Neural progenitor cell (in vitro differentiated cells): Measurements from ENCODE around the gene NLK. TPM values are rescaled to one million over a fixed set of nuclear protein-coding genes. Genes with fewer than 3 reads are reported as not detected.

Experiments
- DNase-seq: peaks from one replicate; pipeline ENCODE4 v3.0.0-alpha.2; 2016; ENCODE audit warnings: low spot score
- H2AFZ ChIP-seq: fragments of 200-600 bp; sonication (generic); replicated peaks from 2 replicates; pipeline ENCODE4 v1.6.1; 2016; ENCODE audit warnings: antibody characterized with exemption
- H3F3A ChIP-seq: fragments of 200-600 bp; sonication (generic); 2 replicates; pipeline ENCODE4 v1.6.1; 2016; ENCODE audit warnings: antibody characterized with exemption, low read depth
- H3K27ac ChIP-seq: fragments of 200-600 bp; sonication (generic); 2 replicates; pipeline ENCODE4 v1.5.1; 2016; ENCODE audit warnings: mild to moderate bottlenecking
- H3K27me3 ChIP-seq: fragments of 200-600 bp; sonication (generic); 2 replicates; pipeline ENCODE4 v1.6.1; 2016; ENCODE audit warnings: mild to moderate bottlenecking, moderate library complexity
- H3K36me3 ChIP-seq: fragments of 200-600 bp; sonication (generic); 2 replicates; pipeline ENCODE4 v1.5.1; 2016
- H3K4me1 ChIP-seq: fragments of 200-600 bp; sonication (generic); 2 replicates; pipeline ENCODE4 v1.6.1; 2016; ENCODE audit warnings: mixed run types
- H3K4me2 ChIP-seq: fragments of 200-600 bp; sonication (generic); 2 replicates; pipeline ENCODE4 v1.6.1; 2016
- H3K4me3 ChIP-seq: fragments of 200-600 bp; sonication (generic); 2 replicates; pipeline ENCODE4 v1.5.1; 2016
- H3K79me2 ChIP-seq: fragments of 200-600 bp; sonication (generic); 2 replicates; pipeline ENCODE4 v1.6.1; 2016; ENCODE audit warnings: low read depth
- H3K9ac ChIP-seq: fragments of 200-600 bp; sonication (generic); 2 replicates; pipeline ENCODE4 v1.6.1; 2016
- H3K9me3 ChIP-seq: fragments of 200-600 bp; sonication (generic); 2 replicates; pipeline ENCODE4 v1.5.1; 2016; ENCODE audit warnings: low read depth
- H4K20me1 ChIP-seq: fragments of 200-600 bp; sonication (generic); 2 replicates; pipeline ENCODE4 v1.6.1; 2016; ENCODE audit warnings: low read depth
- H3K27ac Mint-ChIP-seq: 3 replicates; pipeline ENCODE4 v1.8.0; 2021; ENCODE audit warnings: mixed read lengths
- H3K27me3 Mint-ChIP-seq: 2 replicates; pipeline ENCODE4 v1.8.0; 2022; ENCODE audit warnings: low read depth, mild to moderate bottlenecking, inconsistent platforms, moderate library complexity, mixed read lengths; ENCODE audit not compliant: insufficient read depth
- H3K36me3 Mint-ChIP-seq: 3 replicates; pipeline ENCODE4 v1.8.0; 2021; ENCODE audit warnings: mixed read lengths
- H3K4me1 Mint-ChIP-seq: 3 replicates; pipeline ENCODE4 v1.8.0; 2021; ENCODE audit warnings: mixed read lengths
- H3K4me3 Mint-ChIP-seq: 3 replicates; pipeline ENCODE4 v1.8.0; 2021; ENCODE audit warnings: mild to moderate bottlenecking, moderate library complexity, mixed read lengths
- H3K9me3 Mint-ChIP-seq: 3 replicates; pipeline ENCODE4 v1.8.0; 2020; ENCODE audit warnings: mixed read lengths
- EZH2 ChIP-seq: fragments of 200-600 bp; sonication (generic); IDR thresholded peaks from 2 replicates; pipeline ENCODE4 v1.6.1; 2017; ENCODE audit warnings: antibody characterized with exemption, mild to moderate bottlenecking, moderate library complexity
- EZH2phosphoT487 ChIP-seq: fragments of 200-600 bp; sonication (generic); IDR thresholded peaks from 2 replicates; pipeline ENCODE4 v1.6.1; 2017; ENCODE audit warnings: antibody characterized with exemption
- total RNA-seq: library from RNA; depleted of rRNA; stranded (reverse); fragments of >200 nt; gene quantifications from 2 replicates; pipeline ENCODE4 v1.2.3, GENCODE V29; 2015; ENCODE audit warnings: low replicate concordance
- TF ChIP-seq, protein P1 (sequence below): fragments of 200-600 bp; sonication (generic); IDR thresholded peaks from 2 replicates; pipeline ENCODE4 v1.5.1; 2017; ENCODE audit warnings: antibody characterized with exemption, mild to moderate bottlenecking

NLK gene
- total RNA-seq, 1 donor from 2014 or later: 61.7 TPM

DNA sequence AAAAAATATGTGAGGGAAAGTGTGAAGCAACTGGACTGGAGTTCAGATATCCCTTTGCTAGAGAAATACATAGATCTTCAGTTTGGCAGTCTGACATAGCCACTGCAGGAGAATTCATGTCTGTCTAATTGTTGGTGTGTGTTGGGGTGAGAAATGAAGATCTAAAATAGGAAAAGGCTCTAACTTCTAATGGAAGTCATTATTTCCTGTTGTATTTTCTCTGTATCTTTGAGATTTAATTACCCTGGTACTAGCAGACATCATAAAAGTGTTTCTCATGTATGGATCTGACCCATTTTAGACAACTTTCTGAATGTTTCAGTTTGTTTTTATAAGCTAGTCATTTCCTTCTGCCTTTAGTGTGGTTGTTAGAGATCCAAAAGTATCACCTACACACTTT lies 128.3 kb downstream of the NLK start:
- Histone ChIP-seq H3K4me1 (no peaks in the 10 kb centered on the region), H3K79me2 (no peaks in the 10 kb centered on the region), H3K27ac (no peak overlapping the region), H3K9me3 (no peaks in the 10 kb centered on the region), H2AFZ (no peak overlapping the region), H3K27me3 (no peaks in the 10 kb centered on the region), H3K36me3 (peaks cover 11% of the 10 kb centered on the region), H3F3A (no peaks in the 10 kb centered on the region), H3K4me2 (no peak overlapping the region), H3K9ac (no peak overlapping the region), H4K20me1 (no peaks in the 10 kb centered on the region), H3K4me3 (no peak overlapping the region)
- H3K4me1 Mint-ChIP-seq: no peaks in the 10 kb centered on the region
- no peak for DNase-seq
- no peak for TF ChIP-seq EZH2phosphoT487
- TF ChIP-seq, protein P1, sequence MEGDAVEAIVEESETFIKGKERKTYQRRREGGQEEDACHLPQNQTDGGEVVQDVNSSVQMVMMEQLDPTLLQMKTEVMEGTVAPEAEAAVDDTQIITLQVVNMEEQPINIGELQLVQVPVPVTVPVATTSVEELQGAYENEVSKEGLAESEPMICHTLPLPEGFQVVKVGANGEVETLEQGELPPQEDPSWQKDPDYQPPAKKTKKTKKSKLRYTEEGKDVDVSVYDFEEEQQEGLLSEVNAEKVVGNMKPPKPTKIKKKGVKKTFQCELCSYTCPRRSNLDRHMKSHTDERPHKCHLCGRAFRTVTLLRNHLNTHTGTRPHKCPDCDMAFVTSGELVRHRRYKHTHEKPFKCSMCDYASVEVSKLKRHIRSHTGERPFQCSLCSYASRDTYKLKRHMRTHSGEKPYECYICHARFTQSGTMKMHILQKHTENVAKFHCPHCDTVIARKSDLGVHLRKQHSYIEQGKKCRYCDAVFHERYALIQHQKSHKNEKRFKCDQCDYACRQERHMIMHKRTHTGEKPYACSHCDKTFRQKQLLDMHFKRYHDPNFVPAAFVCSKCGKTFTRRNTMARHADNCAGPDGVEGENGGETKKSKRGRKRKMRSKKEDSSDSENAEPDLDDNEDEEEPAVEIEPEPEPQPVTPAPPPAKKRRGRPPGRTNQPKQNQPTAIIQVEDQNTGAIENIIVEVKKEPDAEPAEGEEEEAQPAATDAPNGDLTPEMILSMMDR: no peak
- no peak for TF ChIP-seq EZH2
- H3K36me3 Mint-ChIP-seq: peaks cover 13% of the 10 kb centered on the region
- H3K27me3 Mint-ChIP-seq: no peaks in the 10 kb centered on the region
- no peak overlapping the region for H3K4me3 Mint-ChIP-seq
- H3K9me3 Mint-ChIP-seq: no peaks in the 10 kb centered on the region
- H3K27ac Mint-ChIP-seq: no peak overlapping the region

DNA sequence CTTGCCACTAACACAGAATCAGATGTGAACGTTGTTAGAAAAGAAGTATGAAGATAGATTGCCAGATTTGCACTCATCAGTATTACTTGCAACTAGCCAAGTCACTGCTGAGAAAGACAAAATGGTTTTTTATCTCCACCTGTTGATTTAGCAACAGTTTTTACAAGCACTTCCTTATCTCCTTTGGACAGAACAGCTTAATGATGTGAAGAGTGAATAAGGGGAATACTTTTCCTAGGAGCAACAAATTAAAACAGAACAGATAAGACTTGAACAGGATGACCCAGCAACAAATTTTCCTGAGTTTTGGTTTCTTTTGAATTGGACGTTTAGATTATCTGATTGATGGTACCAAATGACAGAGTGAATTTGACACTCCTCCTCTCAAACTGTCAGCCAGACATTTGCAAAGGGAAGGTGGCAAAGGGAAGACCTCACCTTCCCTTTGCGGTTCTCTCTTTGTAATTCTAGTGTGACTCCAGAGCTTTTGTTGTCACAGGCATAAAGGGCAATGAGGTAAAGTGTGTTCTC lies 130.6 kb downstream of the NLK start:
- Mint-ChIP-seq H3K9me3 (no peaks in the 10 kb centered on the region), H3K27ac (no peak overlapping the region), H3K4me1 (no peaks in the 10 kb centered on the region), H3K27me3 (no peaks in the 10 kb centered on the region), H3K4me3 (no peak overlapping the region), H3K36me3 (peaks cover 12% of the 10 kb centered on the region)
- H3K36me3 ChIP-seq: peaks cover 14% of the 10 kb centered on the region
- no peak overlapping the region for H3K4me2 ChIP-seq
- DNase-seq: no peak
- no peaks in the 10 kb centered on the region for H3F3A ChIP-seq
- H2AFZ ChIP-seq: no peak overlapping the region
- H3K4me1 ChIP-seq: no peaks in the 10 kb centered on the region
- no peaks in the 10 kb centered on the region for H4K20me1 ChIP-seq
- no peak overlapping the region for H3K27ac ChIP-seq
- no peaks in the 10 kb centered on the region for H3K27me3 ChIP-seq
- no peaks in the 10 kb centered on the region for H3K9me3 ChIP-seq
- no peak for TF ChIP-seq EZH2
- TF ChIP-seq, protein P1: no peak
- TF ChIP-seq EZH2phosphoT487: no peak
- H3K79me2 ChIP-seq: no peaks in the 10 kb centered on the region
- no peak overlapping the region for H3K4me3 ChIP-seq
- H3K9ac ChIP-seq: no peak overlapping the region

DNA sequence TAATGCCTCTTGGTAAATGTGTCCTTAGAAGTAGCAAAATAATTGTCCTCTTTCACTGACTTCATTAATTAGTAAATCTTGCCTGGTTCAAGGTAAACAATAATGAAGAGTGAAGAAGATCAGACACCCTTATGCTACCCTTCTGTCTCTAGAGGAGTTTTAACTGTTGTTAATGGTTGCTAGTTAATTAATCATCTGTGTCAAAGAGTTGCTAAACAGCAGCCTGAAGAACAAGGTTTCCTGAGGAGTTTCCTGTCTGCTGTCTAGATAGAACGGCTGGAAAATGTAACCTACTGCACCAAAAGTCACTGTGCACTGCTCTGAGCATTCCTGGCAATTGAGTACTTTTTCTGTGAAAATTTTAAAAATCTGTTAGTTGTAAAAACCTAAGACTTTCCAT lies 131.3 kb downstream of the NLK start:
- no peaks in the 10 kb centered on the region for H3K9me3 Mint-ChIP-seq
- Histone ChIP-seq H2AFZ (no peak overlapping the region), H3F3A (no peaks in the 10 kb centered on the region), H3K27me3 (no peaks in the 10 kb centered on the region), H3K79me2 (no peaks in the 10 kb centered on the region), H3K4me1 (no peaks in the 10 kb centered on the region), H3K36me3 (peaks cover 14% of the 10 kb centered on the region), H3K9me3 (no peaks in the 10 kb centered on the region), H3K9ac (no peak overlapping the region), H4K20me1 (no peaks in the 10 kb centered on the region), H3K4me3 (no peak overlapping the region), H3K27ac (no peak overlapping the region), H3K4me2 (no peak overlapping the region)
- no peaks in the 10 kb centered on the region for H3K27me3 Mint-ChIP-seq
- DNase-seq: no peak
- H3K27ac Mint-ChIP-seq: no peak overlapping the region
- no peaks in the 10 kb centered on the region for H3K4me1 Mint-ChIP-seq
- no peak overlapping the region for H3K4me3 Mint-ChIP-seq
- TF ChIP-seq, protein P1: no peak
- no peak for TF ChIP-seq EZH2
- TF ChIP-seq EZH2phosphoT487: no peak
- H3K36me3 Mint-ChIP-seq: peaks cover 8% of the 10 kb centered on the region
